ENCODE data around the gene HLF.

The HLF gene

GRCh38 chr17:55254375-55254774, 10.4 kb upstream of the HLF start:
- no peak for DNase-seq (ENCODE audit: low read depth, low spot score)

- DNase-seq (ENCODE audit: low read depth, low spot score) = no peak
Measured at GRCh38 chr17:55258578-55259135, 6.1 kb upstream of the HLF start.

- no peak for DNase-seq (ENCODE audit: low read depth, low spot score)
Measured at GRCh38 chr17:55259684-55260111, 5.1 kb upstream of the HLF start.

- DNase-seq (ENCODE audit: low read depth, low spot score) = no peak
Measured at GRCh38 chr17:55261311-55261710, 3.4 kb upstream of the HLF start.

GRCh38 chr17:55263569-55264277, 1.0 kb upstream of the HLF start:
- no peak for DNase-seq (ENCODE audit: low read depth, low spot score)

GRCh38 chr17:55264278-55264644, 499 bp upstream of the HLF start:
- DNase-seq (ENCODE audit: low read depth, low spot score) = no peak

- DNase-seq (ENCODE audit: low read depth, low spot score) = no peak
Measured at GRCh38 chr17:55265311-55266021, 706 bp downstream of the HLF start.

GRCh38 chr17:55266051-55266957, 1.5 kb downstream of the HLF start:
- no peak for DNase-seq (ENCODE audit: low read depth, low spot score)

- no peak for DNase-seq (ENCODE audit: low read depth, low spot score)
Measured at GRCh38 chr17:55266958-55267688, 2.4 kb downstream of the HLF start.

GRCh38 chr17:55267777-55268648, 3.3 kb downstream of the HLF start:
- no peak for DNase-seq (ENCODE audit: low read depth, low spot score)

GRCh38 chr17:55268649-55269480, 4.1 kb downstream of the HLF start:
- no peak for DNase-seq (ENCODE audit: low read depth, low spot score)

GRCh38 chr17:55269894-55270293, 5.1 kb downstream of the HLF start:
- DNase-seq (ENCODE audit: low read depth, low spot score) = no peak

GRCh38 chr17:55271223-55271571, 6.4 kb downstream of the HLF start:
- DNase-seq (ENCODE audit: low read depth, low spot score) = no peak

- no peak for DNase-seq (ENCODE audit: low read depth, low spot score)
Measured at GRCh38 chr17:55271958-55272710, 7.4 kb downstream of the HLF start.

GRCh38 chr17:55272711-55273578, 8.2 kb downstream of the HLF start:
- no peak for DNase-seq (ENCODE audit: low read depth, low spot score)

- no peak for DNase-seq (ENCODE audit: low read depth, low spot score)
Measured at GRCh38 chr17:55273579-55274354, 9.0 kb downstream of the HLF start.
